ENCODE measurements around the gene NAIP.
"Not testable (repeated sequence)": the region's sequence is repeated elsewhere in the genome, so short reads cannot be mapped to it uniquely, and the experiment has no call there.

Gene NAIP

DNA sequence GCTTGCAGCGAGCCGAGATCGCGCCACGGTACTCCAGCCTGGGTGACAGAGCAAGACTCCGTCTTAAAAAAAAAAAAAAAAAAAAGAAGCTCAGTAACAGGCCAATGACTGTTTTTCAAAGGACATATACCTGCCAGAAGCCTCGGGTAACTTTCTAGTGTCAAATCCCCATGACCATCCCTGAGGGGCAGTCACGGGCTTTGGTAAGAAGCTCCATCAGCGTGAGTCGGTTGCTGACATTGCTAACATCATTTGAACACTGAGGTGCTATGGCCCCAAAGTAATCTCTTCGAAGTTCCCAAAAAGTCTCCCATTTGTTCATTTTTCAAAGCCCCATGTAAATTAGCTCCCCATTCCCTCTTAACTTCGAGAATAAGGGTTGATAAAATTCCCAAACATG lies 11.6 kb downstream of the NAIP start:
- Histone ChIP-seq H3K9ac (ENCODE audit: low read length) (no peak overlapping the region), H3K4me3 (ENCODE audit: low read depth in 1 of 2, low read length in 2 of 2) (no peak overlapping the region), H3K27ac (ENCODE audit: low read depth, low read length) (no peak overlapping the region), H3K4me1 (ENCODE audit: insufficient read depth, low read length) (no peaks in the 10 kb centered on the region), H3K36me3 (ENCODE audit: insufficient read depth, low read length) (no peaks in the 10 kb centered on the region), H3K27me3 (ENCODE audit: control insufficient read depth in 1 of 2, insufficient read depth in 2 of 2, low read length in 2 of 2) (no peaks in the 10 kb centered on the region), H3K9me3 (ENCODE audit: low read length) (no peaks in the 10 kb centered on the region)

DNA sequence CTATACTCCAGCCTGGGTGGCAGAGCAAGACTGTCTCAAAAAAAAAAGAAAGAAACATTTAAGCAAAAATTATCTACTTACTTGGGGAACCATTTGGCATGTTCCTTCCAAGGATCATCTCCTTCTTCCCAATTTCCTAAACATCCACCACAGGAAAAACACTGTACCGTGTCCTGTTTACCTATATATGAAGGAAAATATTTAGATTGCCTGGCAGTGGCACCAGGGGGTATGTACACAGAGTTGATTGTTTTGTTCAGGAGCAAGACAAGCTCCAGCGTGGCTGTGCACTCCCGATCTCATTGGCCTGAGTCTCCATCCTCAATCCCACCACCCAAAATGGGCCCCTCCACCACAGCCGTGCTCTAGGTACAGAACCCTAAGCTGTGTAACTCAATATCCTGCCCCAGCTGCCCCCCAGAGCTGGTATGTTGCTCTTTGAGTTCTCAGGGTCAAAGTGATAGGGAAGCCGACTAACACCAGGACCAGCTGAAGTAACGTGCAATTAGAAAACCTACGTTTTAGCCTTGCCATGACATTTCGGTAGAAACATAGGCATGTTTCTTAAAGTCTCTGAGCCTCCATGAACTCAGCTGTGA lies 13.8 kb downstream of the NAIP start:
- no peak overlapping the region for H3K9ac ChIP-seq (ENCODE audit: low read length)
- no peaks in the 10 kb centered on the region for H3K36me3 ChIP-seq (ENCODE audit: insufficient read depth, low read length)
- no peak overlapping the region for H3K27ac ChIP-seq (ENCODE audit: low read depth, low read length)
- no peaks in the 10 kb centered on the region for H3K9me3 ChIP-seq (ENCODE audit: low read length)
- H3K4me1 ChIP-seq (ENCODE audit: insufficient read depth, low read length), result no peaks in the 10 kb centered on the region
- no peaks in the 10 kb centered on the region for H3K27me3 ChIP-seq (ENCODE audit: control insufficient read depth in 1 of 2, insufficient read depth in 2 of 2, low read length in 2 of 2)
- no peak overlapping the region for H3K4me3 ChIP-seq (ENCODE audit: low read depth in 1 of 2, low read length in 2 of 2)

GRCh38 chr5:71006983-71007382 lies 18.2 kb downstream of the NAIP start:
- H3K4me3 ChIP-seq (ENCODE audit: low read depth in 1 of 2, low read length in 2 of 2); H3K36me3 ChIP-seq (ENCODE audit: insufficient read depth, low read length); H3K9ac ChIP-seq (ENCODE audit: low read length); H3K4me1 ChIP-seq (ENCODE audit: insufficient read depth, low read length); H3K27ac ChIP-seq (ENCODE audit: low read depth, low read length); H3K27me3 ChIP-seq (ENCODE audit: control insufficient read depth in 1 of 2, insufficient read depth in 2 of 2, low read length in 2 of 2); H3K9me3 ChIP-seq (ENCODE audit: low read length): not testable (repeated sequence)

- H3K36me3 ChIP-seq (ENCODE audit: insufficient read depth, low read length); H3K9me3 ChIP-seq (ENCODE audit: low read length); H3K4me1 ChIP-seq (ENCODE audit: insufficient read depth, low read length); H3K27ac ChIP-seq (ENCODE audit: low read depth, low read length); H3K4me3 ChIP-seq (ENCODE audit: low read depth in 1 of 2, low read length in 2 of 2); H3K27me3 ChIP-seq (ENCODE audit: control insufficient read depth in 1 of 2, insufficient read depth in 2 of 2, low read length in 2 of 2); H3K9ac ChIP-seq (ENCODE audit: low read length): not testable (repeated sequence)
Observed at GRCh38 chr5:70984882-70985281, 40.3 kb downstream of the NAIP start.

- not testable (repeated sequence) for H3K36me3 ChIP-seq (ENCODE audit: insufficient read depth, low read length); H3K27me3 ChIP-seq (ENCODE audit: control insufficient read depth in 1 of 2, insufficient read depth in 2 of 2, low read length in 2 of 2); H3K9me3 ChIP-seq (ENCODE audit: low read length); H3K27ac ChIP-seq (ENCODE audit: low read depth, low read length); H3K9ac ChIP-seq (ENCODE audit: low read length); H3K4me1 ChIP-seq (ENCODE audit: insufficient read depth, low read length); H3K4me3 ChIP-seq (ENCODE audit: low read depth in 1 of 2, low read length in 2 of 2)
Observed at GRCh38 chr5:70967220-70967619, 57.9 kb downstream of the NAIP start.

DNA sequence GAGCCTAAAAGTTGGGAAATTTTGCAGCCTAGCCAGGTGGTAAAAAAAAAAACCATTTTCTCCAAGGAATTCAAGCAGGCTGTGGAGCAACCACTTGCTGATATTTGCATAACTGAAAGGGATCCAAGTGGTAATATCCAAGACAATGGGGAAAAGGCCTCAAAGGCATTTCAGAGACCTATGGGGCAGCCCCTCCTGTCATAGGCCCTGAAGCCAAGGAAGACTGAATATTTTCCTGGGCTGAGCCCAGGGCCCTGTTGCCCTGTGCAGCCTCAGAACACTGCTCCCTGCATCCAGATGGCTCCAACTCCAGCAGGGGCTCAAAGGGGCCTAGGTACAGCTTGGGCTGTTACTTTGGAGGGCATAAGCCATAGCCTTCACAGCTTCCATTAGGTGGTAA lies 60.6 kb downstream of the NAIP start:
- not testable (repeated sequence) for H3K4me1 ChIP-seq (ENCODE audit: insufficient read depth, low read length); H3K27me3 ChIP-seq (ENCODE audit: control insufficient read depth in 1 of 2, insufficient read depth in 2 of 2, low read length in 2 of 2); H3K9me3 ChIP-seq (ENCODE audit: low read length); H3K36me3 ChIP-seq (ENCODE audit: insufficient read depth, low read length); H3K9ac ChIP-seq (ENCODE audit: low read length); H3K4me3 ChIP-seq (ENCODE audit: low read depth in 1 of 2, low read length in 2 of 2); H3K27ac ChIP-seq (ENCODE audit: low read depth, low read length)

DNA sequence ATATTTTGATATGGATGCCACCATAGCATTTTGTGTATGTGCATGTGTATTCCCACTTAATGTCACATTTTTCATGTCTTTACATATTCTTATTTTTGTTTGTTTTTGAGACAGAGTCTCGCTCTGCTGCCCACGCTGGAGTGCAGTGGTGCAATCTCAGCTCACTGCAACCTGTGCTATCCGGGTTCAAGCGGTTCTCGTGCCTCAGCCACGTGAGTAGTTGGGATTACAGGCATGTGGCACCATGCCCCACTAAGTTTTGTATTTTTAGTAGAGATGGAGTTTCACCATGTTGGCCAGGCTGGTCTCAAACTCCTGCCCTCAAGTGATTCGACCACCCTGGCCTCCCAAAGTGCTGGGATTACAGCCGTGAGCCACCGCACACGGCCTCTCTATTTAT lies 72.1 kb downstream of the NAIP start:
- H3K9ac ChIP-seq (ENCODE audit: low read length); H3K36me3 ChIP-seq (ENCODE audit: insufficient read depth, low read length); H3K4me3 ChIP-seq (ENCODE audit: low read depth in 1 of 2, low read length in 2 of 2); H3K27ac ChIP-seq (ENCODE audit: low read depth, low read length); H3K9me3 ChIP-seq (ENCODE audit: low read length); H3K27me3 ChIP-seq (ENCODE audit: control insufficient read depth in 1 of 2, insufficient read depth in 2 of 2, low read length in 2 of 2); H3K4me1 ChIP-seq (ENCODE audit: insufficient read depth, low read length): not testable (repeated sequence)

DNA sequence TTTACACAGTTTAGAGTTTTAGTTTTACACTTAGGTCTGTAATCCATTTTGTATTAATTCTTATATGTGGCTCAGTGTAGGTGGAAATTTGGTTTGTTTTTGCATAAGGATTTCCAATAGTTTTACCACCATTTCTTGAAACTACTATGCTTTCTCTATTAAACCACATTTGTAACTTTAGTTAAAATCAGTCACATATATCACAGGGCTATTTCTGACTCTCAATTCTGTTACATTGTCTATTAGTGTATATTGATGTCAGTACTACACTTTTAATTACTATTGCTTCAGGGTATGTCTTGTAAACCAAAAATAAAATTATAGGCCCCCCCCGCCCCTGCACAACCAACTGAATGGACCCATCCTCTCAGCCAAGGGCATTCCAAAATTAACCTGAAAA lies 92.6 kb downstream of the NAIP start:
- H3K27ac ChIP-seq (ENCODE audit: low read depth, low read length); H3K36me3 ChIP-seq (ENCODE audit: insufficient read depth, low read length); H3K9ac ChIP-seq (ENCODE audit: low read length); H3K9me3 ChIP-seq (ENCODE audit: low read length); H3K4me1 ChIP-seq (ENCODE audit: insufficient read depth, low read length); H3K27me3 ChIP-seq (ENCODE audit: control insufficient read depth in 1 of 2, insufficient read depth in 2 of 2, low read length in 2 of 2); H3K4me3 ChIP-seq (ENCODE audit: low read depth in 1 of 2, low read length in 2 of 2): not testable (repeated sequence)

- not testable (repeated sequence) for H3K4me1 ChIP-seq (ENCODE audit: insufficient read depth, low read length); H3K4me3 ChIP-seq (ENCODE audit: low read depth in 1 of 2, low read length in 2 of 2); H3K36me3 ChIP-seq (ENCODE audit: insufficient read depth, low read length); H3K9ac ChIP-seq (ENCODE audit: low read length); H3K27ac ChIP-seq (ENCODE audit: low read depth, low read length); H3K9me3 ChIP-seq (ENCODE audit: low read length); H3K27me3 ChIP-seq (ENCODE audit: control insufficient read depth in 1 of 2, insufficient read depth in 2 of 2, low read length in 2 of 2)
Observed at GRCh38 chr5:70931709-70932368, 93.3 kb downstream of the NAIP start.

- not testable (repeated sequence) for H3K27ac ChIP-seq (ENCODE audit: low read depth, low read length); H3K4me3 ChIP-seq (ENCODE audit: low read depth in 1 of 2, low read length in 2 of 2); H3K9me3 ChIP-seq (ENCODE audit: low read length); H3K27me3 ChIP-seq (ENCODE audit: control insufficient read depth in 1 of 2, insufficient read depth in 2 of 2, low read length in 2 of 2); H3K4me1 ChIP-seq (ENCODE audit: insufficient read depth, low read length); H3K9ac ChIP-seq (ENCODE audit: low read length); H3K36me3 ChIP-seq (ENCODE audit: insufficient read depth, low read length)
Observed at GRCh38 chr5:70925211-70925562, 100.0 kb downstream of the NAIP start.

Measured in muscle layer of colon (tissue), 2 donors.